PC-9 (cell line): Measurements from ENCODE around the gene ARHGAP10. TPM values are rescaled to one million over a fixed set of nuclear protein-coding genes. Genes with fewer than 3 reads are reported as not detected.

Experiments used
- BruUV-seq: library from RNA; stranded (reverse); fragments of 400-500 nt; replicated peaks from 2 replicates; lab custom pipeline; 2021; lab: Mats Ljungman, UMichigan
- CTCF ChIA-PET: fragments of 300-600 bp; sonication (Branson Sonifier 250); formaldehyde crosslinking; loops from one replicate; lab custom pipeline; 2022; ENCODE audit warnings: antibody characterized with exemption; lab: Charles Lee
- POLR2A ChIA-PET: fragments of 300-600 bp; sonication (Branson Sonifier 250); formaldehyde crosslinking; loops from one replicate; lab custom pipeline; 2022; ENCODE audit warnings: antibody characterized with exemption; ENCODE audit not compliant: unreplicated experiment; lab: Charles Lee
- DNase-seq, 2 experiments: peaks; one replicate each; pipeline versions ENCODE4 v3.0.0 to v3.0.0-alpha.2; 2015 to 2022; ENCODE audit warnings: mixed read lengths in 1 of 2
- H2AFZ ChIP-seq: fragments of 200-600 bp; sonication (generic); 2 replicates; pipeline ENCODE4 v1.8.1; 2017; ENCODE audit warnings: antibody characterized with exemption
- H3F3A ChIP-seq: fragments of 200-600 bp; sonication (generic); 2 replicates; pipeline ENCODE4 v1.8.1; 2017; ENCODE audit warnings: antibody characterized with exemption, mild to moderate bottlenecking, low read depth; ENCODE audit not compliant: insufficient read depth
- H3K27ac ChIP-seq: fragments of 200-600 bp; sonication (generic); 2 replicates; pipeline ENCODE4 v1.6.1; 2016; ENCODE audit warnings: mixed run types
- H3K27me3 ChIP-seq: fragments of 200-600 bp; sonication (generic); 2 replicates; pipeline ENCODE4 v1.6.1; 2016; ENCODE audit warnings: low read depth, mixed run types; ENCODE audit not compliant: insufficient read depth
- H3K36me3 ChIP-seq: fragments of 200-600 bp; sonication (generic); 2 replicates; pipeline ENCODE4 v1.6.1; 2016; ENCODE audit warnings: low read depth, mixed run types
- H3K4me1 ChIP-seq: fragments of 200-600 bp; sonication (generic); replicated peaks from 2 replicates; pipeline ENCODE4 v1.6.1; 2016; ENCODE audit warnings: mixed run types; ENCODE audit not compliant: insufficient read depth
- H3K4me2 ChIP-seq: fragments of 200-600 bp; sonication (generic); 2 replicates; pipeline ENCODE4 v1.6.1; 2017; ENCODE audit warnings: mixed run types
- H3K4me3 ChIP-seq: fragments of 200-600 bp; sonication (generic); 2 replicates; pipeline ENCODE4 v1.6.1; 2016; ENCODE audit warnings: mixed run types
- H3K79me2 ChIP-seq: fragments of 200-600 bp; sonication (generic); 2 replicates; pipeline ENCODE4 v1.6.1; 2017; ENCODE audit warnings: low read depth, mixed run types
- H3K9me2 ChIP-seq: fragments of 200-600 bp; sonication (generic); 2 replicates; pipeline ENCODE4 v1.8.1; 2017; ENCODE audit warnings: mild to moderate bottlenecking; ENCODE audit not compliant: insufficient read depth
- H3K9me3 ChIP-seq: fragments of 200-600 bp; sonication (generic); 2 replicates; pipeline ENCODE4 v1.8.1; 2016; ENCODE audit warnings: low read depth; ENCODE audit not compliant: insufficient read depth
- H4K20me1 ChIP-seq: fragments of 200-600 bp; sonication (generic); 2 replicates; pipeline ENCODE4 v1.8.1; 2017; ENCODE audit not compliant: insufficient read depth
- CTCF ChIP-seq: fragments of 200-600 bp; sonication (generic); conservative IDR thresholded peaks from 2 replicates; pipeline ENCODE4 v1.6.1; 2017; ENCODE audit warnings: mixed run types, antibody characterized with exemption, mild to moderate bottlenecking, moderate library complexity
- EZH2 ChIP-seq: fragments of 200-600 bp; sonication (generic); IDR thresholded peaks from 2 replicates; pipeline ENCODE4 v1.8.0; 2017; ENCODE audit warnings: antibody characterized with exemption, low read depth
- intact Hi-C: fragments of 100-400 bp; cut with micrococcal nuclease; formaldehyde crosslinking; loops from one replicate; pipeline ENCODE4 v1.10.0; 2022; ENCODE audit not compliant: unreplicated experiment
- total RNA-seq: library from RNA; stranded (reverse); gene quantifications from 2 replicates; pipeline ENCODE4 v1.2.3, GENCODE V29; 2021

ARHGAP10 gene
- total RNA-seq, 1 experiment from 2014 or later, result 27.5 TPM

GRCh38 chr4:148072789-148073188 is 340.9 kb downstream of the ARHGAP10 start:
- no peaks in the 10 kb centered on the region for H3K27me3 ChIP-seq
- POLR2A ChIA-PET, result no interaction called here
- H4K20me1 ChIP-seq, result no peaks in the 10 kb centered on the region
- no peaks in the 10 kb centered on the region for H3K36me3 ChIP-seq
- no peak for DNase-seq
- H3K9me3 ChIP-seq, result no peaks in the 10 kb centered on the region
- no peak for TF ChIP-seq CTCF
- no peak for TF ChIP-seq EZH2
- no peaks in the 10 kb centered on the region for H3K4me1 ChIP-seq
- no TSS peak for BruUV-seq
- no peak overlapping the region for H3K4me2 ChIP-seq
- intact Hi-C loops, result no loop called here
- H3K9me2 ChIP-seq, result no peaks in the 10 kb centered on the region
- H3F3A ChIP-seq, result no peaks in the 10 kb centered on the region
- no peak overlapping the region for H2AFZ ChIP-seq
- CTCF ChIA-PET, result no interaction called here
- no peak overlapping the region for H3K27ac ChIP-seq
- no peak overlapping the region for H3K4me3 ChIP-seq
- no peaks in the 10 kb centered on the region for H3K79me2 ChIP-seq

DNA sequence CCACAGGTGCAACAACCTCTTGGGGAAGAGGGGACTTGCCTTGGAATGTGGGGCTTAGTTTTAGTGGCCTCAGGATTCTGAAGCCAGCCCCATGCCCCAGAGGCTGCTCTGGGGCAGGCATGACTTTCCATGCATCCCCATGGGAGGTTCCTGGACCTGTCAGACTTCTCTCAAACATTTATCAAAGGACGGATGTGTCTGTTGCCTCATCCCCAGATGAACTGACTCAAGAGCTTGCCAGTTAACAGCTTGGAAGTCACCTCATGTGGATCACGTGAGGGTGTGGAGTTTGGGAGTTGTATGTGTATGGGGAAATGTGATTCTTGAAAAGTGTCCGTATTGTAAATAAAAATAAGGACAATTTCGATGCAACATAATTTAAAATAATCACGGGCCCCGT is 341.5 kb downstream of the ARHGAP10 start:
- Histone ChIP-seq H2AFZ (no peak overlapping the region), H3K4me1 (no peaks in the 10 kb centered on the region), H3K27me3 (no peaks in the 10 kb centered on the region), H3K9me3 (no peaks in the 10 kb centered on the region), H3K4me2 (no peak overlapping the region), H3F3A (no peaks in the 10 kb centered on the region), H3K79me2 (no peaks in the 10 kb centered on the region), H4K20me1 (no peaks in the 10 kb centered on the region), H3K27ac (no peak overlapping the region), H3K36me3 (no peaks in the 10 kb centered on the region), H3K9me2 (no peaks in the 10 kb centered on the region), H3K4me3 (no peak overlapping the region)
- no peak for TF ChIP-seq CTCF
- TF ChIP-seq EZH2, result no peak
- CTCF ChIA-PET, result no interaction called here
- no TSS peak for BruUV-seq
- no peak for DNase-seq
- POLR2A ChIA-PET, result no interaction called here
- intact Hi-C loops, result no loop called here

- no TSS peak for BruUV-seq
- POLR2A ChIA-PET, result no interaction called here
These were observed 342.6 kb downstream of the ARHGAP10 start for GRCh38 chr4:148074462-148074861.

More at GRCh38 chr4:148074462-148074861, 342.6 kb downstream of the ARHGAP10 start:
- H3K9me3 ChIP-seq, result no peaks in the 10 kb centered on the region
- no peak overlapping the region for H3K27ac ChIP-seq
- no peaks in the 10 kb centered on the region for H3K4me1 ChIP-seq
- H3K9me2 ChIP-seq, result no peaks in the 10 kb centered on the region
- TF ChIP-seq CTCF (no peak), EZH2 (no peak)
- no peak overlapping the region for H3K4me2 ChIP-seq
- no peaks in the 10 kb centered on the region for H3K27me3 ChIP-seq
- CTCF ChIA-PET, result interaction anchor here (0.5 kb wide), 1 partner anchor 8 kb away, joined by 3 read pairs; no protein-coding TSS in a partner anchor
- no peaks in the 10 kb centered on the region for H3K36me3 ChIP-seq
- no peak overlapping the region for H2AFZ ChIP-seq
- H4K20me1 ChIP-seq, result no peaks in the 10 kb centered on the region
- no peak overlapping the region for H3K4me3 ChIP-seq
- intact Hi-C loops, result no loop called here
- no peak for DNase-seq
- no peaks in the 10 kb centered on the region for H3F3A ChIP-seq
- H3K79me2 ChIP-seq, result no peaks in the 10 kb centered on the region
